CD4-positive, alpha-beta T cell treated with Interleukin-17A for 4 hours (primary cell): Measurements from ENCODE around the gene IL18RAP.

Experiments used
- DNase-seq: peaks from one replicate; pipeline ENCODE4 v3.0.0-alpha.2; 2020; ENCODE audit warnings: mixed read lengths

IL18RAP gene, protein sequence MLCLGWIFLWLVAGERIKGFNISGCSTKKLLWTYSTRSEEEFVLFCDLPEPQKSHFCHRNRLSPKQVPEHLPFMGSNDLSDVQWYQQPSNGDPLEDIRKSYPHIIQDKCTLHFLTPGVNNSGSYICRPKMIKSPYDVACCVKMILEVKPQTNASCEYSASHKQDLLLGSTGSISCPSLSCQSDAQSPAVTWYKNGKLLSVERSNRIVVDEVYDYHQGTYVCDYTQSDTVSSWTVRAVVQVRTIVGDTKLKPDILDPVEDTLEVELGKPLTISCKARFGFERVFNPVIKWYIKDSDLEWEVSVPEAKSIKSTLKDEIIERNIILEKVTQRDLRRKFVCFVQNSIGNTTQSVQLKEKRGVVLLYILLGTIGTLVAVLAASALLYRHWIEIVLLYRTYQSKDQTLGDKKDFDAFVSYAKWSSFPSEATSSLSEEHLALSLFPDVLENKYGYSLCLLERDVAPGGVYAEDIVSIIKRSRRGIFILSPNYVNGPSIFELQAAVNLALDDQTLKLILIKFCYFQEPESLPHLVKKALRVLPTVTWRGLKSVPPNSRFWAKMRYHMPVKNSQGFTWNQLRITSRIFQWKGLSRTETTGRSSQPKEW

GRCh38 chr2:102422910-102423309 lies at the start of gene IL18RAP:
Gene IL18RAP (plus strand): TSS chr2:102423160. CDS start chr2:102423278, 118 bp downstream.
- no peak for DNase-seq

GRCh38 chr2:102376052-102376591 lies 46.8 kb upstream of the IL18RAP start:
- no peak for DNase-seq

DNA sequence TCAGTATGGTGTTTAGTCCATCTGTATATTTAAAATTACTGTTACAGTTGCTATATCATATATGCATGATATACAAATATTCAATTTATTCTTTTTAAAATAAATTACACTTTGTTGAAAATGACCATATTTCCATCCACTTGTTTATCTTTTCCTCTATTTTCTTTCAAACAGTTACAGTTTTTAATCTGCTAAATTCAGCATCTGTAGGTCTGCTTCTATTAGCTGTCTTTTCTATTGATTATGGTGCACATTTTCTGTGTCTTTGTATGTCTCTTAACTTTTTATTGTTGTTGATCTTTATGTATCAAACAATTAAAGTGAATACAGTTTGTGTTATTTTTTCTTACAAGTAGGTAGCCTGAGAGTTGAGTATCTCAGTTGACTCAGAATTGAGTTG lies 39.2 kb upstream of the IL18RAP start:
- no peak for DNase-seq

- DNase-seq: no peak
Measured at GRCh38 chr2:102385522-102385921, 37.4 kb upstream of the IL18RAP start.

- DNase-seq: no peak
Measured at GRCh38 chr2:102386004-102386403, 37.0 kb upstream of the IL18RAP start.

GRCh38 chr2:102386867-102387541 lies 36.0 kb upstream of the IL18RAP start:
- DNase-seq: no peak

DNA sequence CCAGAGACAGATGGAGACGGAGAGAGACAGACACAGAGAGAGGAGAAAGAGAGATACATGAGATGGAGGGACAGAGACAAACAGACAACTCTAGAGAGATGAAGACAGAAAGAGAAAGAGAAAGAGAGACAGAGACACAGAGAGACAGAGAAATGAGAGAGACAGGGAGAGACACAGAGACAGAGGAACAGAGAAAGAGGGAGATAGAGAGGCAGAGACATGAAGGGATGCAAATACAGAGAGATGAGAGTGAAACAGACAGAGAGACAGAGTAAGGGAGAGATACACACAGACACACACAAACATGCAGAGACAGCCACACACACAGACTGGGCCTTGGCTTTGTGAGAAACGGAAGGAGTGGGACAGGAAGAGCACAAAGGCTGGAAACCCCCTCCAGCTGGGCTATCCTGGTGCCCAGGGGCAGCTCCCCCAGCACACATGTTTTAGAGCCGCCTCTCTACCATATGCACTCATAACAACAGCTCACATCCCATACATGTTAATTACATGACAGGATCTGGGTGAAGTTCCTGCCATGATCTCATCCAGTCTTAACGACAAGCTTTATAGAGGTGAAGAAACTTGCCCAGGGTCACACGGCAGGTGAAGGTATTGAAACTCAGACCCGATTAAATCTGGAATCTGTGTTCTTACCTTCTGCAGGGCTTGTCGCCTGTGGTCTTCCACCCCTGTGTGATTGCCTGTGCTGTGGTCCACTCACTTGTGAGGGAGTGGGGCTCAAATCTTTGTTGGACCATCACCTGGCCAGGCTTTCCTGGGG lies 35.0 kb upstream of the IL18RAP start:
- DNase-seq: no peak

GRCh38 chr2:102391565-102391964 lies 31.4 kb upstream of the IL18RAP start:
- peak; percentile 13 for DNase-seq

DNA sequence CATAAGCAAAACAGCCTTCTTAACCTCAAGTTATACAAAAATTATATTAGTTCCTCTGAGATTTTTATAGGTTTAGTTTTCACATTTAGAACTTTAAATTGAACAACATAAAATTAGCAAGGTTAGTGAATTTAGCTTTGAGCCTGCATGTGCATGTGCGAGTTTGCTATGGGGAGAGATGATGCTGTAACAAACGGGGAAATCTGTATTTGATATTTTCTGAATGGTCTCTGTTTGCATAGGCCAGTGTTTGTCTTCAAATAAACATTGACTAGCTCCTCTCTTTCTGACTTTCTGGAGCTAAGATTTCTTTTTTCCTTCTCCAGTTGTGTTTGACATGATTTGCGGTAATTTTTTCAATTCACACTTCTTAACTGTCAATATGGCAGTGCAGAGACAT lies 30.9 kb upstream of the IL18RAP start:
- DNase-seq: no peak

DNA sequence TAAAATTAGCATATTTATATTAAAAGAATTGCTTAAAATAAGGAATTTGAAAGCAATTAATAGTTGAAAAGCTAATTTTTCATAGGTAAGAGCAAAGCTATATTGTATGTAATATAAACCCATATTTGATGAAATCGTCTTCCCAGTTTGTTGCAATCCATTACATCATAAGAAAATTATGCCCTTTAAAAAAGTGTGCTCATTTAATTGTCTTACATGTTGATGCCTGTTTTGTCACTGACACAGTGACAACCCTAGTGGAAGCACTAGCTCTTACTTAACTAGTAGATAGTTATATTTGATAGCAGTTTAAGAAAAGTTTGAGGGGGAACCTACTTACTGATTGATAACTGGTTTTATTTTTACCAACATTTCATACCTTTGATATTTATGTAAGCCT lies 30.0 kb upstream of the IL18RAP start:
- DNase-seq: no peak

DNA sequence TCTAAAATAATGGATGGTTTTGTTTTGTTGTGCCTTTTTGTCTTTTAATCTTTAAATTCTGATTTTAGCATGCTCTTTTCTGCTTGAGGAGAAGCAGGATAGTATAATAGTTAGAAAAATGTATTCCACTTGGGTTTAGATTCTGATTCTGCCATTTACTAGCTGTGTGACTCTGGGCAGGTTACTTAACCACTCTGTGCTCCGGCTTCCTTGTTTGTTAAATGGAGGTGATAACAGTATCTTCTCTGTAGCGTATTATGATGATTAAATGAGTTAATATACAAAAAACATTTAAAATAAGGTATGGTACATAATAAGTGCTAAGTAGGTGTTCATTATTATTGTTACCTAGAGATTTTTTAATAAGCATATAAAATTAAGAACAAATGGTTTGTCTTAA lies 26.9 kb upstream of the IL18RAP start:
- no peak for DNase-seq

- DNase-seq: no peak
Measured at GRCh38 chr2:102397209-102397608, 25.8 kb upstream of the IL18RAP start.

- DNase-seq: no peak
Measured at GRCh38 chr2:102399499-102400141, 23.3 kb upstream of the IL18RAP start.

DNA sequence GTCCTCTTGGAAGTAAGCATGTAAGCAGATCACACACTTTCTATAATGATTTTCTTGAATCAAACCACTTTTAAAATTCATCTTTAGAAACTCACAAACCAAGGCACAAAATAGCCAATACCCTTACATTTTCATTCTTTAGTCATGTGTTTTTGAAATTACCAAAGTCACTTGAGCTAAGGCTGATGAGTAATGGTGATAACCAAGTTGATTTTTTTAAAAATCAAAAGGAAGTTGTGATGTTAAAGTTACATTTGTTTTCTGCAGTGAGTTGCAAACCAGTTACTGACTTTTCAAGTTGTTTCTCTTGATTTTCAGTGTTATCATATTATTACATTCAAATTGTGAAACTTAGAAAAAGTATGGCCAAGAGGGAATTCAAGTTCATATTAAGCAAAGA lies 21.5 kb upstream of the IL18RAP start:
- DNase-seq: no peak

- no peak for DNase-seq
Measured at GRCh38 chr2:102401865-102402264, 21.1 kb upstream of the IL18RAP start.

DNA sequence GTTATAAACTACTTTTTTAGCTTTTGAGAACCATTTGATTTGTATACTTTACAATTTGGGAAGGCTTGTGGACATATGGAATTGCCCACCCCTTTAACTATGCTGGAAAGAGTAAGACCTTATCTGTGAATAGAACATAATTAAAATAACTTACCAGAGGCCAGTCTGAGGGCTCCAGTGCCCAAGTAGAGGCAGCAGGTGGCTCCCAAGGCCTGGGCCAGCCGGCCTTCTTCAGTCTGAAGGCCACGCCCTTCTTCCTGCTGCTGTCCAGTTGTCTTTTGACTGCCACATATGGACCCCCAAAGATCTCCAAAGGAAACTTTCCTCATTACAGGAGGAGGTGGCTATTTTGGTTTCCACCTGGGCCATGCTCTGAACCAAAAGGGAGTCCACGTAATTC lies 12.0 kb upstream of the IL18RAP start:
- no peak for DNase-seq

GRCh38 chr2:102412199-102412598 lies 10.8 kb upstream of the IL18RAP start:
- DNase-seq: no peak

GRCh38 chr2:102417946-102418345 lies 5.0 kb upstream of the IL18RAP start:
- DNase-seq: peak; percentile 14

DNA sequence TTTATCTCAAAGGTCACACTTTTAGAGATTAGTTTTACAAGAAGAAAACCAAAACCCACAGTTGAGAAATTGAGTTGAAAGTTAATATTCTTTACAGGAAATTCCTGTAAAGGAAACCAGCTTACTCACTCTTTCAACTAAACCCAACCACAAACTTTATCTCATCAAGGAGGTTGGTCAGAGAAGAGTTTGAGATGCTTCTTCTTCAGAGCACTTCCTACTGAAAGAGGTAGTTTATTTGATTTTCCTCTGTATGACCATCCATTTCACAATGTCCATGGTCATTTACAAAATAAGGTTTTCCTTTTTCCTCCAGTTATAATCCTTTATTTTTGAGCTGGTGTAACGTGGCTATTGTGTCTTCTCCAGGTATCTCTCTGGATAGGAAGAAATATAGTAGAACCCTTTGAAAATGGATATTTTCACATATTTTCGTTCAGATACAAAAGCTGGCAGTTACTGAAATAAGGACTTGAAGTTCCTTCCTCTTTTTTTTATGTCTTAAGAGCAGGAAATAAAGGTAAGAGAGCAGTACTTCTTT lies 4.5 kb upstream of the IL18RAP start:
- DNase-seq: no peak

GRCh38 chr2:102420290-102420689 lies 2.7 kb upstream of the IL18RAP start:
- no peak for DNase-seq

DNA sequence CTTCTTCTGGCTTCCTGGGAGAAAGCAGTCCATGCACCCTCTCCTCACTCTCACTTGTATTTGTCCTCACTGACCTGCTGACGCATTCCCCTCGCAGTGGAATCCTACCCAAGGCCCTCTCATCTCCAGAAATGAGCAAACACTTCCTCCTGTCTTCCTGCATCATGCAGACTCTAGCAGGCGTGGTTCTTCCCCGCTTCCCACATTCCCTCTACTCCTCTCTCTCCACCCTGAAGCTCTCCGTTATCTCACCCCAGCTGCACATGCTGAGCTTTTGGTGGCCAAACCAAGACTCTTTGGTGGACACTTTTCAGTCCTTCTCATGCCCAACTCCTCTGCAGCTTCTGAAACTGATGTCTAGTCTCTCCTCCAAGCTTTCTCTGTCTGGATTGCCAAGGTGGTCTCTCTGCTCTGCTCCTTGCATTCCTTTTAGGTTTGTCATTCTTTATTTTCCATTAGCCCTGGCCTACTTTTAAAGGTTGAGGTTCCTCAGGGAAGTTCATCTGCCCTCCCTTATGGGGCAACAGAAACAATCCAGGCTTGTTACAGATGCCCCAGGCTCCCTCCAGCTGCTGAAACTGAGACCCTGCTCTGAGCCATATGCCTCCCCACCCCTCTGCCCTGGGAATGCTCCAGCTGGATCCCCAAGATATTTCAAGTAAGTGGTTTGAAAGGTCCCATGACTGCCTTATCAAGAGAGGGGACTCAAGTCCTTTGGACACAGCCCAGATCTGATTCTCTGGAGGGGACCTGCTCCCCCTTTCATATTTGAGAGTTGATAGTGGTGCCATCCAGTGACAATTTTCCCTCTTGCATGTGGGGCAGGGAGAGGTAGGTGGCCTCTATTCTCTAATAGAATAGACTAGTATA lies 835 bp upstream of the IL18RAP start:
- DNase-seq: no peak
